HEK293 (cell line): ENCODE data around the gene ZBTB20.

Source experiments
- ZNF623 ChIP-seq: fragments of 450-650 bp; formaldehyde crosslinking; IDR thresholded peaks from 2 replicates; pipeline ENCODE4 v1.5.1; 2016; ENCODE audit warnings: missing biosample characterization, missing genetic modification characterization
- ZNF837 ChIP-seq: fragments of 450-650 bp; formaldehyde crosslinking; IDR thresholded peaks from 2 replicates; pipeline ENCODE4 v1.5.1; 2016; ENCODE audit warnings: missing biosample characterization, missing genetic modification characterization
- TF ChIP-seq, protein P1 (sequence below): fragments of 450-650 bp; formaldehyde crosslinking; IDR thresholded peaks from 2 replicates; pipeline ENCODE4 v1.5.1; 2016; ENCODE audit warnings: missing biosample characterization, missing genetic modification characterization

DNA sequence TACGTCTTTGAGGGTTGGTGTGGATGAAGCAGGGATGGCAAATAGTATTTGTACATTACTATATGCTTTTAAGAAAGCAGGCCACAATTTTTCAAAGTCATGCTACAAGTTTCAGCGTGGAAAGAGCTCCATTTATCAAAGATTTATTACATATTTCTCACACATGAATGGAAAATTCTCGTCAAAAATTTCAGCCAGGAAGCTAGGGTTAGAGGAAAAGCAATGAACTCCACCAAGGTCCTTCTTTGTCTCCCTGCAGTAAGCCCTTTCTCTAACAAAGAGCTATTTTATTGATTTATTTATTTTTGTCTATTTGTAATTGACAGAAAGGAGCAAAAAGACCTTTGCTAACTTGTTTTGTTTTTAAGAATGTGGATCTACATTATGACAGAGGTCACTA, 7.5 kb upstream of the ZBTB20 start:
- TF ChIP-seq ZNF837 (tag by site-specific recombination), result no peak
- TF ChIP-seq ZNF623 (tag by site-specific recombination), result no peak
- TF ChIP-seq, protein P1, sequence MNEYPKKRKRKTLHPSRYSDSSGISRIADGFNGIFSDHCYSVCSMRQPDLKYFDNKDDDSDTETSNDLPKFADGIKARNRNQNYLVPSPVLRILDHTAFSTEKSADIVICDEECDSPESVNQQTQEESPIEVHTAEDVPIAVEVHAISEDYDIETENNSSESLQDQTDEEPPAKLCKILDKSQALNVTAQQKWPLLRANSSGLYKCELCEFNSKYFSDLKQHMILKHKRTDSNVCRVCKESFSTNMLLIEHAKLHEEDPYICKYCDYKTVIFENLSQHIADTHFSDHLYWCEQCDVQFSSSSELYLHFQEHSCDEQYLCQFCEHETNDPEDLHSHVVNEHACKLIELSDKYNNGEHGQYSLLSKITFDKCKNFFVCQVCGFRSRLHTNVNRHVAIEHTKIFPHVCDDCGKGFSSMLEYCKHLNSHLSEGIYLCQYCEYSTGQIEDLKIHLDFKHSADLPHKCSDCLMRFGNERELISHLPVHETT (tag by site-specific recombination), result no peak
